Fibroblast of mammary gland (primary cell): ENCODE data around the gene PILRA.

Source experiments
- DNase-seq: peaks from one replicate; pipeline ENCODE4 v3.0.0-alpha.2; 2010; ENCODE audit warnings: low read depth
- H3K4me3 ChIP-seq: 2 replicates; pipeline ENCODE4 v1.5.1; 2011; ENCODE audit warnings: low read depth, mild to moderate bottlenecking, low read length, moderate library complexity; ENCODE audit not compliant: control insufficient read depth
- CTCF ChIP-seq: conservative IDR thresholded peaks from 2 replicates; pipeline ENCODE4 v1.5.1; 2011; ENCODE audit warnings: low read depth, low read length, inconsistent platforms; ENCODE audit not compliant: control insufficient read depth, insufficient read depth

Gene PILRA

DNA sequence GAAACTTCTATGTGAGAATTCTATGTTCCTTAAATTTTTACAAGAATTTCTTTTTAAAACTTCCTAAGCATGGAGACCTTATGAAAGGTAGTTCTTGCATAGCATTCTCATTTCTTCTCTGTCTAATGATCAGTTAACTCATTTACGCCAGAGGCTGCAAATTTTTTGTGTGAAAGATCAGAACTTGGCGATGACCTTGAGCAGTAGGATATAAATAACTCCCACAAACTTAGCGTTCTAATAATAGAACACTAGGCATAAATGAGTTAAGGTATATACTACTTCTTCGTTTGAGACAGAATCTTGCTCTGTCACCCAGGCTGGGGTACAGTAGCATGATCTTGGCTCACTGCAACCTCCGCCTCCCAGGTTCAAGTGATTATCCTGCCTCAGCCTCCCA is 13.7 kb downstream of the PILRA start:
- H3K4me3 ChIP-seq, result no peak overlapping the region
- DNase-seq, result no peak
- TF ChIP-seq CTCF, result no peak

DNA sequence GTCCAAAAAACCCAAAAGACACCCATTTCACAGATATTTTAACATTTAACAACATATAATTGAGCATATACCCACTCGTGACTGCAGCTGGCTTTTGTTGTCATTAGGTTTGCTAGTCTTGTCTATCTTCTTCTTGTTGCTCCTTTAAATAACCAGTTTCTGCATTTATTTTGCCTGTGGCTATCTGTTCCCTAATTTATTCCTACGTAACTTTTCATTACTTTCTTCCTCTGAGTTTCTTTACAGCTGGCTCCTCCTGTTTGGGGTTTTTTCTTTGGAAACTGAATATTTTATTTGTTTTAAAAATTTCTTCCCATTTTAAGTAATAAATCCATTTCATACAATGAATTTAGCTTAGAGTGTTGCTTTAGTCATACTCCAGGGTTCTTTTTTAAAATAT is 14.4 kb downstream of the PILRA start:
- no peak for TF ChIP-seq CTCF
- H3K4me3 ChIP-seq, result no peak overlapping the region
- no peak for DNase-seq

GRCh38 chr7:100389437-100390088 is 16.3 kb downstream of the PILRA start:
- no peak for TF ChIP-seq CTCF
- no peak overlapping the region for H3K4me3 ChIP-seq
- no peak for DNase-seq

DNA sequence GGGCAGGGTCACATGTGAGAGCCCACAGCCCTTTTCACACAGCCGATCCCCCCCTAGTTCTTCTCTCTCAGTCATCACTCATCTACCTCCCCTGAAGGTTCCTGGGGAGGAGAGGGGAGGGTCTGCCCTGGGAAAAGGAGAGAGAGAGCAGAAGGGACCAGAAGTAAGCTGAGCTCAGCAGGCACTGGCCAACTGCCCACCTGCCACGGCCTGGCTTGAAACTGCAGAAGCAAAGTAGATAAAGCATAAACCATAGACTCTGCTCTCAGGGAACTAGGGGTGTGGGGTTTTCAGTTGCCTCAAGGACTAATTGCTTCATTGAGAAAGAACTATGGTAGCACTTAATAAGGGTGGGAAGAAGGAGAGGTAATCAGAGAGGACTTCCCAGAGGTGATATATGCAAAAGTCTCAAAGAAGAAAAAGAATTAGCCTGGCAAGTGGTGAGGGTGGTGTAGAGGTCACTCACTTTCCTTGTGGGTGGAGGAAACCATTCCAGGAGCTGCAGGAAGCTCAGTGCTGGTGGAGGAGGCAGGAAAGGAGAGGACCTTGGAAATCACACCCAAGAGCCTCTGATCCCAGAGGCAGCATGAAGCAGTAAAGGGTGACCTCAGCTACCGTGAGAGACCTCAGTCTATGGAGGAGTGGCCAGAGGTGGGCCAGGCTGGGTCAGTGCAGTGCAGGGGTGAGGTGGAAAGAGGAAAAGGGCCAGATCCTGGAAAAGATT is 17.2 kb downstream of the PILRA start:
- no peak overlapping the region for H3K4me3 ChIP-seq
- no peak for DNase-seq
- TF ChIP-seq CTCF, result no peak

- no peak overlapping the region for H3K4me3 ChIP-seq
- DNase-seq, result no peak
- TF ChIP-seq CTCF, result no peak
Measured at GRCh38 chr7:100393233-100393905, 20.1 kb downstream of the PILRA start.

DNA sequence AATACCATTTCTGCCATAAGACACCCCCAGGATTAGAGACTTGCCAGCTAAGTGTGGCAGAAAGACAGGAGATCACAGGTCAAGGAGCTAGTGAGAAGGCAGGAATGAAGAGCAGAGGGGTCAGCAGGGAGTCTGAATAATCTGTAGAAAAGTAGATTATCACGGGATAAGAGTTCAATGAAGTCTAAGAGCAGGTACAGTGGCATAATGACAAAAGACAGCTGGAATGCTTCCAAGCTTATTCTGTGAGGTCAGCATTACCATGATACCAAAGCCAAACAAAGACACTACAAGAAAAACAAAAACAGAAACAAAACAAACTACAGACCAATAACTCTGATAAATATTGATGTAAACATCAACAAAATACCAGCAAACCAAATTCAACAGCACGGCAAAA is 20.8 kb downstream of the PILRA start:
- no peak for DNase-seq
- no peak for TF ChIP-seq CTCF
- no peak overlapping the region for H3K4me3 ChIP-seq
